Measurements from ENCODE around the gene CDKN2B-AS1. TPM values are rescaled to one million over a fixed set of nuclear protein-coding genes. Genes with fewer than 3 reads are reported as not detected.

The CDKN2B-AS1 gene
- polyA plus RNA-seq, 1 donor: 0.15 TPM

DNA sequence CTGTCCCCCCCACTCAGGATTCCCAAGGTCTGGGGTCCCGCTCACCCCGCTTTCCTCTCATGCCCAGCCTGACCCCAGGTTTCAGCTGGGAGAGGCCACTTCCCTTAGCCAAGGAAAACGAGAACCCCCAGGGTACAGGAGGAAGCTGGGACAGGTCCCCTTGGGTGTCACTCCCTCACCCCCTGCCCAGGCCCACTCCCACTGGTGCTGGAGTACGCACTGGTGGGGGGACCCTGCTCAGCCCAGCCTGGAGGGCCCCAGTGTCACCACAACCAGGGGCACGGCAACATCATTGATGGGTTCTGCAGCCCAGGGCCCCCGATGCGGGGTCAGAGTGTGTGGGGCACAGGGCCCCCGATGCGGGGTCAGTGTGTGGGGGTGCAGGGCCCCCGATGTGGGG, 159.5 kb downstream of the CDKN2B-AS1 start:
- no peak for DNase-seq (ENCODE audit: low read depth)

DNA sequence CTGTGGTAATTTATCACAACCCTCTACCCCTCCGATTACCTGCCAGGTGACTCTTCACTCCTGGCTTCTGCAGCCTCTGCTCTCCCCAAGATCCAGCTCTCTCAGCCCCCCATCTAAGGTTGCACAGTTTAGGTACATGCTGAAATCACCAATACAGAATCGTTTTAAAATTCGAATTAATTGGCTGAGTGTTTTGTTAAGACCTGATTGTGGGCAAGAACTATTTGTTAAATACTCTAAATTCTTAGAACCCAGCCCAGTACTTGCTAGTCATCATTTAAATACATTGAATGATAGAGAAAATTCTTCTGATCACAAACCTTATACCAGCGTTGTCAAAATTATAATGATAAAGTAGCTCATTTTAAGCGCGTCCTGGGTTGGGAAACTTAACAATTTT, 162.0 kb downstream of the CDKN2B-AS1 start:
- no peak for DNase-seq (ENCODE audit: low read depth)

- no peak for DNase-seq (ENCODE audit: low read depth)
These were observed 162.7 kb downstream of the CDKN2B-AS1 start for GRCh38 chr9:22157276-22157675.

DNA sequence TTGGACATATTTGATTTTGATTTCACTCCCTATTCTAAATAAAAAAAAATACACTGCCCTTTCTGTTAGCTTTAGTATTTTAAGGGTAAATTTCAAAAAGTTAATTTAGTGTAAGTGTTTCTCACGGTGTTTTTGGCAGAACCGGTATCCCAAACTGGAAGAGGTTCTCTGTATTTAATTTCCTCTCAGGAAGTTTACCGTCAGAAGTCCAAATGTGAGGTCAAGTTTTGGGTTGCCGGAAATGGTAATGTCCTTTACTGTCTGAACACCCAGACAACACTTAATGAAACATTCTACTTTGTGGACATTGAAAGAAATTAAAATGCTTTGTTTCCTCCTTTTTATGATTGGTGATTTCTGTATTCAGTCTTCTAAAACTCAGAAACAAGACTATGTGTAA, 163.2 kb downstream of the CDKN2B-AS1 start:
- no peak for DNase-seq (ENCODE audit: low read depth)

- DNase-seq (ENCODE audit: low read depth): no peak
These were observed 163.7 kb downstream of the CDKN2B-AS1 start for GRCh38 chr9:22158271-22158670.

GRCh38 chr9:22158927-22159346, 164.3 kb downstream of the CDKN2B-AS1 start:
- DNase-seq (ENCODE audit: low read depth): no peak

GRCh38 chr9:22159586-22159985, 165.0 kb downstream of the CDKN2B-AS1 start:
- DNase-seq (ENCODE audit: low read depth): no peak

- no peak for DNase-seq (ENCODE audit: low read depth)
These were observed 165.6 kb downstream of the CDKN2B-AS1 start for GRCh38 chr9:22160221-22160620.

DNA sequence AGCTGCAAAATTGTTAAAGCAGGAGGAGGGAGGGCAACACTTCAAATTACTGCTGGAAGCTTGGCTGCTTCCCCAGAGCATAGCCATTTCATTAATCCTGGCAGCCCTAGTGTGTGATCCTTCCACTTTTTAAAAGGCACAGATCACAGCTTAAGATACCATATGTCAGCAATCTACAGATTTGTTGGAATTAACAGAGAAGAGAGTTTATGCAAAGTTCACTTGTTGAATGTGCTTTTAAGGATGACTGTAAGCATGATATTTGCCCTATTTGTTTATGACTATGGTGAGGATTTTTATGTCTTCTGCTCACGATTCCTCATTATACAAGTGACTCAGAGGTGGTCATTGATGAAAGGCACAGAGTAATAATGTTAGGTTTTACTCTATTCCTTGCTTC, 170.6 kb downstream of the CDKN2B-AS1 start:
- DNase-seq (ENCODE audit: low read depth): no peak

DNA sequence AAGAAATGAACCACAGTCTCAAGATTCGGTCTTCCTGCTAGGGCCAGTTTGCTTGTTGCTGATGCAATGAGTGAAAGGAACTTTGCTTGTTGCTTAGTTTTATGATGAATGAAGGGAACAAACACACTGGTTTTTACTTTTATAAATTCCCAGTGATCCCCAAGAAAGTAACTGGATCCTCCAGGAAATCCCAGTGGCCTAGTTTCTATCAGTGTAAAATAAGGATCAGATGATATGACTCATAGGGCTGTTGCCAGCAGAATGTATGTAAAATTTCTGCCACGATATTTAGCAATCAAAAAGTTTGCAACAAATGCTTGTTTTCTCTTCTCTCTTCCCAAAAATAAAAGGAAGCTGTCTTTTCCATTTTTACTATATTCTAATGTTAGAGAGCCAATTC, 174.7 kb downstream of the CDKN2B-AS1 start:
- no peak for DNase-seq (ENCODE audit: low read depth)

DNA sequence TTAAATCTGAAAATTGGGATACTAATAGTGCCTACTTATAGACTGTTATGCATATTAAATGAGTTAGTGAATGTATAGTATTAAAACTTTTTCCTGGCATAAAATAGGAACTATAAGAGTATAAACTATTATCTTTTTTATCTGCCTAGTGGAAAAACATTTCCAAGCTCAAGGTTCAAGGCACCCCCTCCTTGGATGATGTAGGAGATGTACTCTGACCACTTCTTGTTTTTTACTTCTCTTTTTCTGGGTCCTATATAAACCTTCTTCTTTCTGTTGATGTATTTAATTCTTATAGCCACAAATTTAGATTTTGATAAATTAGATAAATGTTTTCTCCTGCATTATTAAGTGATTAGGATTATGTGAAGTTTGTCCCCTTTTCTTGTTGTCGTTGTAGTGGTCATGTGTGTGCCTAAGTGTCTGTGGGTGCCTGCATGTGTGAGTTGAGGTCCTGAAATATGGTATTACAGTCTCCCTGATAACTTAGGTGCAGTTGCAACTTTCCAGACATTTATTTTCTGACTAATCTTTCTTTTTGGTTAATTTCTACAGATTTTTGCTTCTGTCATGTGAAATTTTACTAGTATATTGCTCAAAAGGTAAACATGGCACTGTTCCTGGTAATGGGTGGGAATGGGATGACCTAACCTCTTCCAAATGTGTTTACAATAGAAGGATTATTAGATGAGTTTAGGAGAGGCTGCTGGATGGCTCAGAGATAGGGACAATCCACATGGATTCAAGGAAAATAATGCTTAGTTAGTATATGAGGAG, 175.3 kb downstream of the CDKN2B-AS1 start:
- no peak for DNase-seq (ENCODE audit: low read depth)

Other genes starting within 250 kb of the CDKN2B-AS1 start
- 23.5 TPM for gene MTAP, start 192.2 kb upstream of the CDKN2B-AS1 start, polyA plus RNA-seq (ENCODE audit: insufficient read length)
- 0.30 TPM for gene CDKN2A, start 399 bp upstream of the CDKN2B-AS1 start, polyA plus RNA-seq (ENCODE audit: insufficient read length)
- gene CDKN2B, start 14.5 kb downstream of the CDKN2B-AS1 start, polyA plus RNA-seq (ENCODE audit: insufficient read length): 0.25 TPM

Measured in forelimb muscle (tissue), 1 donor.